H1 (cell line): ENCODE results near the gene PPP2R2B. TPM values are rescaled to one million over a fixed set of nuclear protein-coding genes. Genes with fewer than 3 reads are reported as not detected.

ENCODE experiments used
- CTCF ChIA-PET: fragments of 300-600 bp; sonication (Branson Sonifier 250); formaldehyde crosslinking; loops from one replicate; lab custom pipeline; 2021; ENCODE audit not compliant: partially characterized antibody; lab: Charles Lee
- POLR2A ChIA-PET: fragments of 300-600 bp; sonication (Branson Sonifier 250); formaldehyde crosslinking; loops from one replicate; lab custom pipeline; 2021; ENCODE audit warnings: inconsistent platforms; ENCODE audit not compliant: partially characterized antibody; lab: Charles Lee
- DNase-seq, 2 experiments: peaks; one replicate each; pipeline versions ENCODE4 v3.0.0 to v3.0.0-alpha.2; 2010 to 2022; ENCODE audit warnings: low spot score in 2 of 2, low read depth in 1 of 2, mixed read lengths in 1 of 2
- FAIRE-seq: peaks from 2 replicates; lab custom pipeline; 2011; peaks lifted over from hg19 to GRCh38; lab: Jason Lieb, UNC
- H2AFZ ChIP-seq: 2 replicates; pipeline ENCODE4 v1.8.1; 2012; ENCODE audit warnings: low read length, inconsistent platforms
- H2AK5ac ChIP-seq: 2 replicates; pipeline ENCODE4 v1.6.1; 2013; ENCODE audit warnings: low read depth, low read length
- H2BK120ac ChIP-seq: replicated peaks from 2 replicates; pipeline ENCODE3; 2013; ENCODE audit warnings: low read depth, low read length, inconsistent platforms
- H2BK12ac ChIP-seq: 2 replicates; pipeline ENCODE4 v1.6.1; 2013; ENCODE audit warnings: low read depth, low read length
- H2BK15ac ChIP-seq: 2 replicates; pipeline ENCODE4 v1.6.1; 2013; ENCODE audit warnings: low read length
- H2BK20ac ChIP-seq: 2 replicates; pipeline ENCODE4 v1.6.1; 2013; ENCODE audit warnings: low read length
- H2BK5ac ChIP-seq: 2 replicates; pipeline ENCODE4 v1.6.1; 2013; ENCODE audit warnings: low read depth, low read length
- H3K14ac ChIP-seq: 2 replicates; pipeline ENCODE4 v1.6.1; 2013; ENCODE audit warnings: inconsistent platforms; ENCODE audit not compliant: insufficient read length
- H3K18ac ChIP-seq: 2 replicates; pipeline ENCODE4 v1.6.1; 2013; ENCODE audit warnings: low read length; ENCODE audit errors: extremely low read depth
- H3K23ac ChIP-seq: 2 replicates; pipeline ENCODE4 v1.6.1; 2013; ENCODE audit warnings: inconsistent platforms; ENCODE audit not compliant: insufficient read length
- H3K23me2 ChIP-seq: 2 replicates; pipeline ENCODE4 v1.6.1; 2013; ENCODE audit warnings: low read depth, low read length
- H3K27ac ChIP-seq: 2 replicates; pipeline ENCODE4 v1.6.1; 2011; ENCODE audit warnings: low read depth, low read length, inconsistent platforms
- H3K27me3 ChIP-seq, 4 experiments: replicated peaks in 1 of 4; 1 replicate in 1 of 4; 2 replicates in 3 of 4; pipeline versions ENCODE4 v1.6.1 to v1.8.1; 2011 to 2013; ENCODE audit warnings: low read length in 3 of 4, mild to moderate bottlenecking in 3 of 4, inconsistent platforms in 2 of 4, mixed read lengths in 2 of 4, moderate library complexity in 1 of 4; ENCODE audit not compliant: control insufficient read depth in 3 of 4, insufficient read depth in 3 of 4; ENCODE audit errors: extremely low read depth in 1 of 4
- H3K36me3 ChIP-seq, 4 experiments: 2 replicates each; pipeline versions ENCODE4 v1.6.1 to v1.8.1; 2011 to 2013; ENCODE audit warnings: mild to moderate bottlenecking in 4 of 4, low read length in 3 of 4, moderate library complexity in 2 of 4, control low read depth in 1 of 4, inconsistent platforms in 1 of 4; ENCODE audit not compliant: insufficient read depth in 4 of 4, control insufficient read depth in 2 of 4
- H3K4ac ChIP-seq: replicated peaks from 2 replicates; pipeline ENCODE3; 2013; ENCODE audit warnings: low read length, low read depth, mixed read lengths, inconsistent platforms; ENCODE audit not compliant: insufficient read length
- H3K4me1 ChIP-seq, 4 experiments: replicated peaks in 1 of 4; 1 replicate in 1 of 4; 2 replicates in 3 of 4; pipeline versions ENCODE4 v1.6.1 to v1.8.1; 2011 to 2013; ENCODE audit warnings: low read length in 3 of 4, inconsistent platforms in 2 of 4, mixed read lengths in 1 of 4; ENCODE audit not compliant: insufficient read depth in 4 of 4, control insufficient read depth in 3 of 4
- H3K4me2 ChIP-seq, 2 experiments: 2 replicates each; pipeline versions ENCODE4 v1.6.1 to v1.8.1; 2011 to 2013; ENCODE audit warnings: low read depth in 2 of 2, low read length in 2 of 2, control low read depth in 1 of 2, inconsistent platforms in 1 of 2, mild to moderate bottlenecking in 1 of 2; ENCODE audit not compliant: insufficient read depth in 1 of 2
- H3K4me3 ChIP-seq, 4 experiments: fragments of 200-600, 300-600 bp in 1 of 4; sonication (generic), shearing (Covaris generic), sonication (Bioruptor Twin) in 1 of 4; 2 replicates each; pipeline versions ENCODE4 v1.5.1 to v1.8.1; 2011 to 2016; ENCODE audit warnings: low read length in 4 of 4, low read depth in 3 of 4, control low read depth in 2 of 4, inconsistent platforms in 2 of 4, mild to moderate bottlenecking in 2 of 4, mixed read lengths in 1 of 4, moderate library complexity in 1 of 4; ENCODE audit not compliant: insufficient read depth in 2 of 4; ENCODE audit errors: extremely low read depth in 1 of 4
- H3K56ac ChIP-seq: replicated peaks from 2 replicates; pipeline ENCODE3; 2013; ENCODE audit warnings: low read depth, mild to moderate bottlenecking, mixed read lengths, low read length, inconsistent platforms; ENCODE audit not compliant: insufficient read length
- H3K79me1 ChIP-seq: 2 replicates; pipeline ENCODE4 v1.6.1; 2013; ENCODE audit warnings: low read depth, low read length, control low read depth
- H3K79me2 ChIP-seq, 2 experiments: 2 replicates each; pipeline versions ENCODE4 v1.6.1 to v1.8.1; 2012 to 2013; ENCODE audit warnings: low read length in 2 of 2, mild to moderate bottlenecking in 2 of 2, inconsistent platforms in 1 of 2; ENCODE audit not compliant: insufficient read depth in 2 of 2, control insufficient read depth in 1 of 2
- H3K9ac ChIP-seq, 4 experiments: replicated peaks in 1 of 4; 1 replicate in 1 of 4; 2 replicates in 3 of 4; pipeline versions ENCODE4 v1.6.1 to v1.8.1; 2011 to 2013; ENCODE audit warnings: low read depth in 3 of 4, low read length in 3 of 4, control low read depth in 2 of 4, mild to moderate bottlenecking in 2 of 4, moderate library complexity in 2 of 4, inconsistent platforms in 1 of 4; ENCODE audit errors: extremely low read depth in 1 of 4
- H3K9me3 ChIP-seq, 2 experiments: 2 replicates each; pipeline versions ENCODE4 v1.6.1 to v1.8.1; 2012 to 2013; ENCODE audit warnings: mild to moderate bottlenecking in 2 of 2, moderate library complexity in 2 of 2, control low read depth in 1 of 2, inconsistent platforms in 1 of 2, low read depth in 1 of 2, low read length in 1 of 2, mixed read lengths in 1 of 2; ENCODE audit not compliant: insufficient read depth in 2 of 2
- H4K20me1 ChIP-seq, 2 experiments: replicated peaks in 1 of 2; 2 replicates each; pipeline versions ENCODE3 to v1.8.1; 2011 to 2013; ENCODE audit warnings: inconsistent platforms in 2 of 2, low read length in 2 of 2, mild to moderate bottlenecking in 1 of 2; ENCODE audit not compliant: insufficient read depth in 2 of 2, control insufficient read depth in 1 of 2
- H4K5ac ChIP-seq: 2 replicates; pipeline ENCODE4 v1.6.1; 2013; ENCODE audit warnings: low read length, low read depth, mixed read lengths, inconsistent platforms; ENCODE audit not compliant: insufficient read length
- H4K8ac ChIP-seq: 2 replicates; pipeline ENCODE4 v1.8.0; 2013; ENCODE audit warnings: mild to moderate bottlenecking, moderate library complexity, low read length, inconsistent platforms; ENCODE audit not compliant: insufficient read depth; ENCODE audit errors: extremely low read depth
- H4K91ac ChIP-seq: replicated peaks from 2 replicates; pipeline ENCODE3; 2013; ENCODE audit warnings: low read length, mixed read lengths, inconsistent platforms; ENCODE audit not compliant: insufficient read length
- ASH2L ChIP-seq: fragments of 200-600, 300-600 bp; sonication (generic); IDR thresholded peaks from one replicate; pipeline ENCODE4 v1.7.1; 2017; ENCODE audit warnings: low read length
- CREB1 ChIP-seq: IDR thresholded peaks from 2 replicates; pipeline ENCODE4 v1.6.1; 2012; ENCODE audit warnings: inconsistent platforms
- PHF8 ChIP-seq: fragments of 200-600 bp; sonication (generic); conservative IDR thresholded peaks from 2 replicates; pipeline ENCODE4 v1.7.1; 2012; ENCODE audit warnings: low read depth, mild to moderate bottlenecking, inconsistent platforms, low read length, moderate library complexity
- RNF2 ChIP-seq: fragments of 200-900, 300-1000 bp; sonication (generic); IDR thresholded peaks from 2 replicates; pipeline ENCODE4 v1.7.1; 2016; ENCODE audit warnings: borderline replicate concordance, low read depth, mild to moderate bottlenecking, antibody characterized with exemption, low read length; ENCODE audit not compliant: poor library complexity, severe bottlenecking; ENCODE audit errors: missing control alignments
- RXRA ChIP-seq: IDR thresholded peaks from 2 replicates; pipeline ENCODE4 v1.6.1; 2011; ENCODE audit warnings: low read depth, mild to moderate bottlenecking, low read length, moderate library complexity; ENCODE audit not compliant: insufficient read depth
- SIX5 ChIP-seq: IDR thresholded peaks from 2 replicates; pipeline ENCODE4 v1.6.1; 2011; ENCODE audit warnings: mild to moderate bottlenecking, low read depth, low read length
- WGBS, 2 experiments: shearing (Covaris generic) in 1 of 2; methylation state at CpG; one replicate each; pipeline versions ENCODE4 v1.1.6 to v1.1.7; 2013 to 2015; ENCODE audit warnings: low lambda C conversion rate in 2 of 2, mixed read lengths in 2 of 2, inconsistent platforms in 1 of 2, low coverage in 1 of 2, missing lambda C conversion rate in 1 of 2; ENCODE audit not compliant: insufficient replicate concordance in 2 of 2, insufficient coverage in 1 of 2, insufficient read length in 1 of 2; ENCODE audit errors: extremely low coverage in 1 of 2, missing lambda C conversion rate in 1 of 2; 5-methylcytosine and 5-hydroxymethylcytosine counted together
- polyA plus RNA-seq, 7 experiments: library from polyadenylated mRNA; depleted of rRNA in 3 of 7; stranded (reverse) in 5 of 7; unstranded in 2 of 7; fragments of >200 nt in 5 of 7; fragments of 200-250 nt in 2 of 7; gene quantifications; 1 replicate in 5 of 7; 2 replicates in 1 of 7; 4 replicates in 1 of 7; pipeline versions ENCODE4 v1.2.1 to v1.2.3, GENCODE V29; 2011 to 2013; ENCODE audit warnings: missing spikeins in 2 of 7, mixed read lengths in 2 of 7
- total RNA-seq: library from RNA; stranded (reverse); fragmentation: NEBNext Ultra II Directional; extraction: Animal tissue kit (Norgen Biotek cat#: 25700); gene quantifications from 2 replicates; pipeline ENCODE4 v1.2.1, GENCODE V29; 2021

The PPP2R2B gene
- total and polyA plus RNA-seq, 2 of the 8 experiments (the other 6 are each of a cell fraction or from before 2014, with no cell fraction given): 21.1 to 37.1 TPM

DNA sequence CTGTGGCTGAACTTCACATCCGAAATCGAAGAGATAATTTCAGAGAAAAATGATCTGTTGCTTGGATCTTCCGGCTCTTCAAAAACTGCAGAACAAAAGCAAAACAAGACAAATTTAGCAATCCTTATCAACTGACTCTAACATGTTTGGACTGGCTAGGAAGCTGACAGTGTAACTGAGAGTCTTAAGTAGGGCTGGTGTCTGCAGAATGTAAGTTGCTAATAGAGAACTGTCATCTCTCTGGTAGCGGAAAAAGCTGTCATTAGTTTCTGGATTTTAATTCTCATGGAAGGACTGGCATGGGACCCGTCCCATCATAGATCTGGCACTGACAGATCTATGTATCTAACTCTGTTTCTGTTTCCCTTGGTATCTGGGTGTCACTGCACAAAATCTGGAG is 278.2 kb downstream of the PPP2R2B start:
- Histone ChIP-seq H3K27ac (no peak overlapping the region), H3K4me1 (no peaks in the 10 kb centered on the region), H2AFZ (no peak overlapping the region), H4K5ac (no peak overlapping the region), H3K23me2 (no peaks in the 10 kb centered on the region; the same call in 1 of the 2 replicates), H4K20me1 (no peaks in the 10 kb centered on the region), H3K27me3 (no peaks in the 10 kb centered on the region), H4K8ac (no peak overlapping the region), H3K4ac (no peak overlapping the region), H3K36me3 (peaks cover 0 to 6% (median 0%) of the 10 kb centered on the region in 4 experiments; a peak in 3 of 8 replicates), H4K91ac (no peak overlapping the region), H3K18ac (no peak overlapping the region), H3K4me3 (no peak overlapping the region), H3K9me3 (no peaks in the 10 kb centered on the region), H3K23ac (no peak overlapping the region), H3K79me1 (no peaks in the 10 kb centered on the region), H2BK120ac (no peak overlapping the region), H2BK20ac (no peak overlapping the region), H2AK5ac (no peak overlapping the region), H2BK12ac (no peak overlapping the region), H3K56ac (no peak overlapping the region), H2BK5ac (no peak overlapping the region), H3K4me2 (no peak overlapping the region), H3K14ac (no peak overlapping the region), H3K9ac (no peak overlapping the region), H2BK15ac (no peak overlapping the region), H3K79me2 (no peaks in the 10 kb centered on the region)
- ChIA-PET CTCF (interaction anchor here (0.9 to 1.0 kb wide), 2 partner anchors 307 to 365 kb away, joined by 3 read pairs; no protein-coding TSS in a partner anchor), POLR2A (no interaction called here)
- TF ChIP-seq RXRA (no peak), CREB1 (no peak), SIX5 (no peak), ASH2L (no peak), PHF8 (no peak), RNF2 (no peak)
- WGBS, 2 experiments: 93% methylated on average over 5 of the region's 5 CpGs; no CpG with 5 or more reads in 1 of the 2 experiments
- DNase-seq (no peak), FAIRE-seq (no peak)
